HEK293 (cell line): ENCODE results near the gene ALG6.

Experiments used
- CTCF ChIP-seq: fragments of 450-650 bp; formaldehyde crosslinking; IDR thresholded peaks from 2 replicates; pipeline ENCODE4 v1.5.1; 2016; ENCODE audit warnings: missing biosample characterization, missing genetic modification characterization
- SP7 ChIP-seq: fragments of 450-650 bp; formaldehyde crosslinking; IDR thresholded peaks from 2 replicates; pipeline ENCODE4 v1.5.1; 2016; ENCODE audit warnings: missing biosample characterization, missing genetic modification characterization
- YY1 ChIP-seq: fragments of 450-650 bp; formaldehyde crosslinking; IDR thresholded peaks from 2 replicates; pipeline ENCODE4 v1.5.1; 2018; ENCODE audit warnings: missing biosample characterization, missing genetic modification characterization
- ZNF488 ChIP-seq: fragments of 450-650 bp; formaldehyde crosslinking; IDR thresholded peaks from 2 replicates; pipeline ENCODE4 v1.5.1; 2016; ENCODE audit warnings: missing biosample characterization, missing genetic modification characterization
- ZNF548 ChIP-seq: fragments of 450-650 bp; formaldehyde crosslinking; IDR thresholded peaks from 2 replicates; pipeline ENCODE4 v1.5.1; 2016; ENCODE audit warnings: missing biosample characterization, missing genetic modification characterization

- no peak for TF ChIP-seq CTCF (tag by site-specific recombination)
- no peak for TF ChIP-seq YY1
- TF ChIP-seq ZNF548 (tag by site-specific recombination): no peak
- no peak for TF ChIP-seq ZNF488 (tag by site-specific recombination)
- no peak for TF ChIP-seq SP7 (tag by site-specific recombination)
Observed at GRCh38 chr1:63362578-63362977, 4.8 kb upstream of the ALG6 start.
